K562 (cell line): ENCODE data around the gene FAM120B. TPM values are rescaled to one million over a fixed set of nuclear protein-coding genes. Genes with fewer than 3 reads are reported as not detected.

ENCODE experiments used
- ARID1B ChIP-seq: fragments of 450-650 bp; IDR thresholded peaks from 2 replicates; pipeline ENCODE4 v1.6.1; 2016; ENCODE audit warnings: antibody characterized with exemption, mild to moderate bottlenecking, inconsistent platforms
- CC2D1A ChIP-seq: fragments of 450-650 bp; IDR thresholded peaks from 2 replicates; pipeline ENCODE4 v1.6.1; 2017; ENCODE audit warnings: mild to moderate bottlenecking
- DDX20 ChIP-seq: fragments of 450-650 bp; IDR thresholded peaks from 2 replicates; pipeline ENCODE4 v1.6.1; 2016; ENCODE audit warnings: missing genetic modification characterization, low read depth, mild to moderate bottlenecking, missing compliant biosample characterization, moderate library complexity
- ELF1 ChIP-seq: fragments of 200-800 bp; sonication (Bioruptor generic); IDR thresholded peaks from 2 replicates; pipeline ENCODE4 v1.6.1; 2016; ENCODE audit warnings: missing genetic modification characterization, missing compliant biosample characterization
- KAT2B ChIP-seq: IDR thresholded peaks from one replicate; pipeline ENCODE4 v1.6.1; 2012; ENCODE audit warnings: low read depth, mild to moderate bottlenecking, control low read depth, inconsistent platforms, low read length, moderate library complexity
- MXI1 ChIP-seq: IDR thresholded peaks from 2 replicates; pipeline ENCODE4 v1.6.1; 2011; ENCODE audit warnings: low read depth, mild to moderate bottlenecking, improper control_type of control experiment, low read length
- NFIX ChIP-seq: fragments of 250-450 bp; sonication (Bioruptor Pico); IDR thresholded peaks from 2 replicates; pipeline ENCODE4 v1.4.0; 2020; ENCODE audit warnings: low read depth, mild to moderate bottlenecking, moderate library complexity
- NR2F6 ChIP-seq: fragments of 450-650 bp; formaldehyde crosslinking; IDR thresholded peaks from 2 replicates; pipeline ENCODE4 v1.4.0; 2020; ENCODE audit warnings: mild to moderate bottlenecking
- ZBTB8A ChIP-seq: fragments of 450-650 bp; IDR thresholded peaks from 2 replicates; pipeline ENCODE4 v1.6.1; 2018; ENCODE audit warnings: mild to moderate bottlenecking, moderate library complexity; ENCODE audit not compliant: partially characterized antibody
- ZNF274 ChIP-seq: IDR thresholded peaks from 2 replicates; pipeline ENCODE4 v1.6.1; 2011; ENCODE audit warnings: low read depth, mild to moderate bottlenecking, low read length, moderate library complexity, borderline replicate concordance
- ZNF551 ChIP-seq: fragments of 250-450 bp; sonication (Bioruptor Pico); IDR thresholded peaks from 2 replicates; pipeline ENCODE4 v1.5.0; 2021; ENCODE audit warnings: mild to moderate bottlenecking, moderate library complexity
- ZNF75A ChIP-seq: fragments of 450-650 bp; formaldehyde crosslinking; IDR thresholded peaks from 2 replicates; pipeline ENCODE4 v1.4.0; 2020; ENCODE audit warnings: mild to moderate bottlenecking
- polyA plus RNA-seq, 8 experiments: library from polyadenylated mRNA; depleted of rRNA in 4 of 8; stranded (reverse) in 5 of 8; unstranded in 3 of 8; fragments of >200 nt; fragmentation: Nextera tagmentation in 2 of 8; fragmentation: Illumina TruSeq in 1 of 8; extraction: Ambion mirVana in 2 of 8; extraction: Trizol in 1 of 8; gene quantifications; 2 replicates each; pipeline versions ENCODE4 v1.2.1 to v1.2.3, GENCODE V29; 2011 to 2014; ENCODE audit warnings: inconsistent platforms in 1 of 8, missing spikeins in 1 of 8
- total RNA-seq, 7 experiments: library from RNA; depleted of rRNA in 6 of 7; stranded (reverse); fragments of >200 nt in 6 of 7; fragmentation: Illumina TruSeq in 2 of 7; extraction: Trizol in 2 of 7; gene quantifications; 2 replicates each; pipeline versions ENCODE4 v1.2.1 to v1.2.3, GENCODE V29; 2011 to 2021; ENCODE audit warnings: low replicate concordance in 1 of 7
- TF ChIP-seq, protein P1 (sequence below): fragments of 250-450 bp; sonication (Bioruptor Pico); IDR thresholded peaks from 2 replicates; pipeline ENCODE4 v1.8.0; 2022; ENCODE audit warnings: inconsistent platforms
- TF ChIP-seq, protein P2 (sequence below): sonication (generic); formaldehyde crosslinking; IDR thresholded peaks from 2 replicates; pipeline ENCODE4 v1.8.1; 2023; ENCODE audit warnings: mild to moderate bottlenecking, missing genetic modification reagents
- TF ChIP-seq, protein P3 (sequence below), 2 experiments: fragments of 450-650 bp; IDR thresholded peaks; 2 replicates each; pipeline ENCODE4 v1.6.1; 2016; ENCODE audit warnings: mild to moderate bottlenecking in 2 of 2, borderline replicate concordance in 1 of 2, low read depth in 1 of 2, moderate library complexity in 1 of 2

The FAM120B gene
- total and polyA plus RNA-seq, 9 of the 15 experiments (the other 6 are each of a cell fraction or from before 2014, with no cell fraction given): 3.5 to 22.6 (median 14.7) TPM

DNA sequence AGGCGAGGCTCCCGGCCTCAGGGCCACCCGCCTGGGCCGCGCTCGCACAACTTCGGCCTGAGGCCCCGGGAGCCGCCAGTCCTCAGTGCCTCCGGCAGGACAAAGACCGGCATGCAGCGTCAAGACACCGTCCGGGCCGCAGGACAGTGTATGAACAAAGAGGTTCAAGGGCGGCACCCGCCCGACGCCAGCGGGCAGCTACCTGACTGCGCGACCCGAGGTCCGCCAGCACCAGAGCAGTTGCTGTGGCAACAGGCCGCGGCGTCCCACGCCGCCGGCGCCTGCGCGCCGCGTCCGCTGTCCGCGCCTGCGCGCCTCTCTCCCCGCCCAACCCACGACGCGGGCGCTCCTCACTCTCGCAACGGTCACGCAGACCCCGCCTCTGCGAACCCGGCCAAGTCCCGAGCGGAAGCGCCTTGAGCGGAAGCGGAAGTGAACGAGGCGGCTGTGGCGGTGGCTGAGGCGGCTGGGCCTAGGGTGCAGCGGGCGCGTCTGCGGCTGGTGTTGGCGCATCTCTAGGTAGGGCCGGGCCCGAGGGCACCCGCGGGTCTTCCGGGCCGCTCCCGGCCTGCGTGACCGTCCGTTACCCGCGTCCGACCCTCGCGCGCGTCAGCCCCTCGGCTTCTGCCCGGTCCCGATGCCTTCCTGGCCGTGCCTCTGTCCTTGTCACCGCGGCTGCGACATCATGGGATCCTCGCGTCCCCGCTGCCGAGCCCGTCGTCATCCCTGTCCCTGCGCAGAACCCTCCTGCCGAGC lies at the start of gene FAM120B (continued):
- TF ChIP-seq ZBTB8A (no peak), ZNF274 (no peak), ZNF75A (no peak), ZNF551 (CRISPR knock-in tag) (no peak), MXI1 (peak; percentile 97), CC2D1A (no peak), NFIX (no peak), KAT2B (no peak), DDX20 (tag) (no peak), ARID1B (no peak), NR2F6 (CRISPR knock-in tag) (0 out of 2 replicates have a peak, but pooled peaks have one; percentile 16), ELF1 (tag) (peak; percentile 96)
- TF ChIP-seq, protein P1, sequence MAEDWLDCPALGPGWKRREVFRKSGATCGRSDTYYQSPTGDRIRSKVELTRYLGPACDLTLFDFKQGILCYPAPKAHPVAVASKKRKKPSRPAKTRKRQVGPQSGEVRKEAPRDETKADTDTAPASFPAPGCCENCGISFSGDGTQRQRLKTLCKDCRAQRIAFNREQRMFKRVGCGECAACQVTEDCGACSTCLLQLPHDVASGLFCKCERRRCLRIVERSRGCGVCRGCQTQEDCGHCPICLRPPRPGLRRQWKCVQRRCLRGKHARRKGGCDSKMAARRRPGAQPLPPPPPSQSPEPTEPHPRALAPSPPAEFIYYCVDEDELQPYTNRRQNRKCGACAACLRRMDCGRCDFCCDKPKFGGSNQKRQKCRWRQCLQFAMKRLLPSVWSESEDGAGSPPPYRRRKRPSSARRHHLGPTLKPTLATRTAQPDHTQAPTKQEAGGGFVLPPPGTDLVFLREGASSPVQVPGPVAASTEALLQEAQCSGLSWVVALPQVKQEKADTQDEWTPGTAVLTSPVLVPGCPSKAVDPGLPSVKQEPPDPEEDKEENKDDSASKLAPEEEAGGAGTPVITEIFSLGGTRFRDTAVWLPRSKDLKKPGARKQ: no peak
- TF ChIP-seq, protein P2, sequence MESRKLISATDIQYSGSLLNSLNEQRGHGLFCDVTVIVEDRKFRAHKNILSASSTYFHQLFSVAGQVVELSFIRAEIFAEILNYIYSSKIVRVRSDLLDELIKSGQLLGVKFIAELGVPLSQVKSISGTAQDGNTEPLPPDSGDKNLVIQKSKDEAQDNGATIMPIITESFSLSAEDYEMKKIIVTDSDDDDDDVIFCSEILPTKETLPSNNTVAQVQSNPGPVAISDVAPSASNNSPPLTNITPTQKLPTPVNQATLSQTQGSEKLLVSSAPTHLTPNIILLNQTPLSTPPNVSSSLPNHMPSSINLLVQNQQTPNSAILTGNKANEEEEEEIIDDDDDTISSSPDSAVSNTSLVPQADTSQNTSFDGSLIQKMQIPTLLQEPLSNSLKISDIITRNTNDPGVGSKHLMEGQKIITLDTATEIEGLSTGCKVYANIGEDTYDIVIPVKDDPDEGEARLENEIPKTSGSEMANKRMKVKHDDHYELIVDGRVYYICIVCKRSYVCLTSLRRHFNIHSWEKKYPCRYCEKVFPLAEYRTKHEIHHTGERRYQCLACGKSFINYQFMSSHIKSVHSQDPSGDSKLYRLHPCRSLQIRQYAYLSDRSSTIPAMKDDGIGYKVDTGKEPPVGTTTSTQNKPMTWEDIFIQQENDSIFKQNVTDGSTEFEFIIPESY (CRISPR knock-in tag): peak; percentile 48; the same call in 1 of the 2 replicates
- TF ChIP-seq, protein P3, sequence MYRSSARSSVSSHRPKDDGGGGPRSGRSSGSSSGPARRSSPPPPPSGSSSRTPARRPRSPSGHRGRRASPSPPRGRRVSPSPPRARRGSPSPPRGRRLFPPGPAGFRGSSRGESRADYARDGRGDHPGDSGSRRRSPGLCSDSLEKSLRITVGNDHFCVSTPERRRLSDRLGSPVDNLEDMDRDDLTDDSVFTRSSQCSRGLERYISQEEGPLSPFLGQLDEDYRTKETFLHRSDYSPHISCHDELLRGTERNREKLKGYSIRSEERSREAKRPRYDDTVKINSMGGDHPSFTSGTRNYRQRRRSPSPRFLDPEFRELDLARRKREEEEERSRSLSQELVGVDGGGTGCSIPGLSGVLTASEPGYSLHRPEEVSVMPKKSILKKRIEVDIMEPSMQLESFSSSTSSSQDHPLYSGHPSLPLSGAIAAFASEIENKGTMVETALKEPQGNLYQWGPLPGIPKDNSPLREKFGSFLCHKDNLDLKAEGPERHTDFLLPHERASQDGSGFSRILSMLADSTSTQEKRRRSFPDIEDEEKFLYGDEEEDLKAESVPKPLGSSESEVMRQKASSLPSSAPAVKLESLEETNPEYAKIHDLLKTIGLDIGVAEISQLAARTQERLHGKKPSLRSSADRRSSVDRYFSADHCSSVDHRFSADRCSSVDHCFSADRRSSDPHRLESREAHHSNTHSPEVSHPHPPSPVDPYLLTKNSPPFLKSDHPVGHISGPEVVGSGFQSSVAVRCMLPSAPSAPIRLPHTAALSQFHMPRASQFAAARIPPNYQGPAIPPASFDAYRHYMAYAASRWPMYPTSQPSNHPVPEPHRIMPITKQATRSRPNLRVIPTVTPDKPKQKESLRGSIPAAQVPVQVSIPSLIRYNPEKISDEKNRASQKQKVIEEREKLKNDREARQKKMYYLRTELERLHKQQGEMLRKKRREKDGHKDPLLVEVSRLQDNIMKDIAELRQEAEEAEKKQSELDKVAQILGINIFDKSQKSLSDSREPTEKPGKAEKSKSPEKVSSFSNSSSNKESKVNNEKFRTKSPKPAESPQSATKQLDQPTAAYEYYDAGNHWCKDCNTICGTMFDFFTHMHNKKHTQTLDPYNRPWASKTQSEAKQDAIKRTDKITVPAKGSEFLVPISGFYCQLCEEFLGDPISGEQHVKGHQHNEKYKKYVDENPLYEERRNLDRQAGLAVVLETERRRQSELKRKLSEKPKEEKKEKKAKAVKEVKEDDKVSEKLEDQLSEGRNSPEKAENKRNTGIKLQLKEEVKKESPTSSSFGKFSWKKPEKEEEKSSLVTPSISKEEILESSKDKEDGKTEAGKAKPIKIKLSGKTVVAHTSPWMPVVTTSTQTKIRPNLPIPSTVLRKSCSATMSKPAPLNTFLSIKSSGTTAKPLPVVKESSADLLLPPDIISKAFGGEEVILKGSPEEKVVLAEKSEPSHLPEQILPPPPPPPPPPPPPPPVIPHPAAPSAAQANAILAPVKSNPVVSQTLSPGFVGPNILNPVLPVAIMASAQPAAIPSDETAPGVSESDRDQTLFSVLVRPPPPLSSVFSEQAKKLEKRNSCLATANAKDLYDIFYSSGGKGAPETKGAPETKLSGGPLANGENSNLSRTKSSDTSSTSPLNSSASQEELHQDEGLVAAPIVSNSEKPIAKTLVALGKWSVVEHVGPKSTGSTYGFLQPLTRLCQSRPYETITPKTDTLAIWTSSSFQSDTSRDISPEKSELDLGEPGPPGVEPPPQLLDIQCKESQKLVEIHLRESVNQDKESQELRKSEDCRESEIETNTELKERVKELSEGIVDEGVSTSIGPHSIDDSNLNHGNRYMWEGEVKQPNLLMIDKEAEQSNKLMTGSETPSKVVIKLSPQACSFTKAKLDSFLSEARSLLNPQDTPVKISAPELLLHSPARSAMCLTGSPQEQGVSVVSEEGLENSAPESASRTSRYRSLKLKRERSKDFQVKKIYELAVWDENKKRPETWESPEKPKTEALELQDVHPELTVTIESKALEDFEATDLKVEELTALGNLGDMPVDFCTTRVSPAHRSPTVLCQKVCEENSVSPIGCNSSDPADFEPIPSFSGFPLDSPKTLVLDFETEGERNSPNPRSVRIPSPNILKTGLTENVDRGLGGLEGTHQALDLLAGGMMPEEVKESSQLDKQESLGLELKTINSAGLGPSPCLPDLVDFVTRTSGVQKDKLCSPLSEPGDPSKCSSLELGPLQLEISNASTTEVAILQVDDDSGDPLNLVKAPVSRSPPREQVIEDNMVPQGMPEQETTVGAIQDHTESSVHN (IDR thresholded peaks at IDR 0.05; ENCODE audit: borderline replicate concordance in 1 of 2, low read depth in 1 of 2): no peak
